GM23338 (cell line): ENCODE results near the gene THADA.

Experiments used
- CREB1 ChIP-seq: fragments of 250-450 bp; sonication (Bioruptor Pico); IDR thresholded peaks from 2 replicates; pipeline ENCODE4 v1.5.0; 2020; ENCODE audit warnings: low read depth, mild to moderate bottlenecking, moderate library complexity
- CTCF ChIP-seq, 2 experiments: fragments of 200-600 bp in 1 of 2; sonication (generic) in 1 of 2; conservative IDR thresholded peaks; 2 replicates each; pipeline versions ENCODE4 v1.5.1 to v1.6.1; 2016 to 2017; ENCODE audit warnings: antibody characterized with exemption in 2 of 2, low read depth in 2 of 2, mild to moderate bottlenecking in 2 of 2, moderate library complexity in 1 of 2
- ETS1 ChIP-seq: IDR thresholded peaks from 2 replicates; pipeline ENCODE4 v1.6.1; 2016; ENCODE audit warnings: antibody characterized with exemption
- EZH2 ChIP-seq: fragments of 200-600 bp; sonication (generic); IDR thresholded peaks from one replicate; pipeline ENCODE4 v1.8.0; 2017; ENCODE audit warnings: antibody characterized with exemption, mild to moderate bottlenecking, low read depth; ENCODE audit not compliant: unreplicated experiment
- EZH2phosphoT487 ChIP-seq: fragments of 200-600 bp; sonication (generic); IDR thresholded peaks from one replicate; pipeline ENCODE4 v1.8.1; 2018; ENCODE audit warnings: antibody characterized with exemption; ENCODE audit not compliant: unreplicated experiment
- JUNB ChIP-seq: IDR thresholded peaks from one replicate; pipeline ENCODE4 v1.6.1; 2016; ENCODE audit warnings: antibody characterized with exemption; ENCODE audit not compliant: unreplicated experiment
- NANOG ChIP-seq: IDR thresholded peaks from 2 replicates; pipeline ENCODE4 v1.6.1; 2016; ENCODE audit warnings: antibody characterized with exemption, borderline replicate concordance
- POLR2AphosphoS5 ChIP-seq: IDR thresholded peaks from 2 replicates; pipeline ENCODE4 v1.6.1; 2016; ENCODE audit warnings: antibody characterized with exemption, low read depth
- REST ChIP-seq: IDR thresholded peaks from one replicate; pipeline ENCODE4 v1.6.1; 2018; ENCODE audit warnings: antibody characterized with exemption; ENCODE audit not compliant: unreplicated experiment
- ZNF331 ChIP-seq: fragments of 250-450 bp; sonication (Bioruptor Pico); IDR thresholded peaks from 2 replicates; pipeline ENCODE4 v1.5.0; 2020; ENCODE audit warnings: low read depth, mild to moderate bottlenecking, moderate library complexity
- ZNF462 ChIP-seq: fragments of 250-450 bp; sonication (Bioruptor Pico); IDR thresholded peaks from 2 replicates; pipeline ENCODE4 v1.5.0; 2020; ENCODE audit warnings: mild to moderate bottlenecking, moderate library complexity

GRCh38 chr2:43539436-43539835 lies 56.4 kb downstream of the THADA start:
- no peak for TF ChIP-seq POLR2AphosphoS5
- TF ChIP-seq CTCF (conservative IDR thresholded peaks at IDR 0.05; ENCODE audit: low read depth in 2 of 2): no peak
- TF ChIP-seq CREB1 (CRISPR knock-in tag): no peak
- TF ChIP-seq JUNB: no peak
- no peak for TF ChIP-seq EZH2phosphoT487
- TF ChIP-seq REST: no peak
- TF ChIP-seq EZH2: no peak
- TF ChIP-seq ZNF331 (CRISPR knock-in tag): no peak
- no peak for TF ChIP-seq ETS1
- TF ChIP-seq NANOG: no peak
- no peak for TF ChIP-seq ZNF462 (CRISPR knock-in tag)
